NCI-H1417 treated with DMSO at 0.1 percent for 48 hours (cell line): ENCODE measurements around the gene ACYP1.

ENCODE experiments used
- DNase-seq: peaks from one replicate; lab custom pipeline; 2025; lab: John Stamatoyannopoulos, UW

The ACYP1 gene

DNA sequence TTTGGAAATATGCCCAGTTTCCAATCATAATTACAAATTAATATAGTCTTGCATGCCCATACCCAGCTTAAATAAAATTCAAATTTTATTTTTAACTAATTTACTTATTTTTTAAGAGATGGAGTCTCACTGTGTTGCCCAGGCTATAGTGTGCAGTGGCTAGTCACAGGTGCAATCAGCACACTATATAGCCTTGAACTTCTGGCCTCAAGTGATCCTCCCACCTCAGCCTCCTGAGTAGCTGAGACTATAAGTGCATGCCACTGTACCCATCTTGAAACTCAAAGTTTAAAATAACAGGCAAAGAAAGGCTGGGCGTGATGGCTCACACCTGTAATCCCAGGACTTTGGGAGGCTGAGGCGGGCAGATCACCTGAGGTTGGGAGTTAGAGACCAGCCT lies 22.9 kb downstream of the ACYP1 start:
- DNase-seq = no peak

DNA sequence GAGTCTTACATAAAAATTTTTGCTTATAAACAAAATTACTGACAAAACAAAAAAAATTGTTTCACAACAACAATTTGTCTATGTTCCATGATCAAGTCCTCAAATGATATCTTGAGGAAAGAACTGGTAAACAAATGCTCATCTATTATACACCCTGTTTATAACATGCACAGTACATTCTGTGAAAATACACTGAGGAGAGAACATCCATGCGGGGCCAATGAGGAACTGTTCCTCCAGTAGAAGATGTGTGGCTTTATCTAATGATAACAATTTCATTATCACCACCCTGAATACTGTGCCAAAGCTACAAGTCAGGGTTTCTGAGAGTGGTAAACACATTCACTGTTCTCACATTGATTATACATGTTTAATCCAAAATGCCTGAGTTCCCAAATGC lies 23.3 kb downstream of the ACYP1 start:
- DNase-seq = no peak

DNA sequence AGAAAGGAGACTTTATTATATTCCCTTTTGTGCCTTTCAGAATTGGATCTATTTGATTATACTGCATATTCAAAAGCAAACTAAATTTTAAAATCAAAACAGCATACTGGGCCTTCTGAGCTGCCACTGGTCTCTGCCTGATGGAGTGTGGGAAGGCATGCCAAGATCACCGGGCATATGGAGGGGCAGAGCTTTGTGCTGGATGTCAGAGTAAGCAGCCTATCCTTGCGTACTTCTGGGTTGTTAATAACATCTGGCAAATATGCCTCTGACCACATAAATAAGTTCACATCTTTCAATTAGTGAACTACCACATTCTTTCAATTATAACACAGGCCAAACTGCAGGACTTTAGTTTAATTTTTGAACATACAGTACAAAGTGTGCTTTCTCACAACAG lies 30.9 kb downstream of the ACYP1 start:
- no peak for DNase-seq

DNA sequence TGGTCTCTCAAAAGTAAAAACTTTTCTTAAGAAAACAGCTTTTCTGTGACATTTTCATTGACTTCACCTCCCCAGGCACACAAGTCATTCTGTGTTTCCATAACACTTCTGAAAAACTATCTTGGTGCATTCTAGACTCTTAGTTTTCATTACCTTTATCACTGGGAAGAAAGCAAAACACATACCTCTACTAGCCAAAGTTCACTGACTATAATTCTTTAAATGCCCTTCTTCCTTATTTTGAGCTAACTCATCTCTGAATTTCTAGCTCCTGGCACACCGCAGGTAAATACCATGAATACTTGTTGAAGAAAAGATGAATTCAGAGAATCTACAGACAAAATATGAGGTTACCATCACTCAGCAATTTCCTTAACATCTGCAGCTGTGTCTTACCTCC lies 33.7 kb downstream of the ACYP1 start:
- no peak for DNase-seq

DNA sequence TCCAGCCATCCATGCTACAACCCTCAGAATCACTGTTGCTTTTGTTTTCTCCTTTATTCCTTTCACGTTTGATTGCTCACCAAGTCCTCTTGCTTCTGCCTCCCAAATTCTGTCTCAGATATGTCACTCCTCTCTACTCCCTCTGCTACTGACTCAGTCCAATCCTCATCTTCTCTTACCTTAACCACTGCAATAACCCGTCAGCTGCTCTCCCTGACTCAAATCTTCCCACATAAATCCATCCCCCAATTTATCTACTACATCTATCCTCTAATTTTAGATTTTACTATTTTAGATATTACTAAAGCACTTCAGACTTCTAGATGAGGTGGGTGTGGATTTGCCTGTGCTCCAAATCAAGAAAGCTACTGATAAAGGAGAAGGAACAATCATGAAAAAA lies 37.9 kb downstream of the ACYP1 start:
- no peak for DNase-seq

GRCh38 chr14:75025082-75025481 lies 38.7 kb downstream of the ACYP1 start:
- no peak for DNase-seq

DNA sequence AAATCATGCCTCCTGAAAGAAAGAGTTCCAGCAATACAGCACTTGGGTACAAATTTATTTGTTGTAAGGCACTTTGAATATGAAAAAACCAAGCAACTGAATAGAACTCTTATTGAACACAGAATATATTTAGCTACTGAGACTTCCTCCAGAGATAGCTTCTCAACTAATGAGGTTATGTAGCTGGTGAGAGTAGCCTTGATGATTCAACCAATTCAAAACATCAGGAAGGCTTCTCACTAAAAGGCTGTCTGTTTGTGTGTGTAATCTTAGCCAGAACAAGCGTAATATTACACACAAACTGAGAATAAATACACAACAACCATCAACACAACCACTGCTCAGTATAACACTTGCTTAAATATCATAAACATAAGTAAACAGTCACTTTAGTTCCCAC lies 40.7 kb downstream of the ACYP1 start:
- no peak for DNase-seq

- no peak for DNase-seq
Observed at GRCh38 chr14:75022655-75023054, 41.2 kb downstream of the ACYP1 start.

GRCh38 chr14:75018694-75019093 lies 45.1 kb downstream of the ACYP1 start:
- no peak for DNase-seq

- DNase-seq = no peak
Observed at GRCh38 chr14:75016815-75017214, 47.0 kb downstream of the ACYP1 start.

GRCh38 chr14:75015496-75015895 lies 48.3 kb downstream of the ACYP1 start:
- no peak for DNase-seq

- DNase-seq = no peak
Observed at GRCh38 chr14:75013290-75013689, 50.5 kb downstream of the ACYP1 start.

DNA sequence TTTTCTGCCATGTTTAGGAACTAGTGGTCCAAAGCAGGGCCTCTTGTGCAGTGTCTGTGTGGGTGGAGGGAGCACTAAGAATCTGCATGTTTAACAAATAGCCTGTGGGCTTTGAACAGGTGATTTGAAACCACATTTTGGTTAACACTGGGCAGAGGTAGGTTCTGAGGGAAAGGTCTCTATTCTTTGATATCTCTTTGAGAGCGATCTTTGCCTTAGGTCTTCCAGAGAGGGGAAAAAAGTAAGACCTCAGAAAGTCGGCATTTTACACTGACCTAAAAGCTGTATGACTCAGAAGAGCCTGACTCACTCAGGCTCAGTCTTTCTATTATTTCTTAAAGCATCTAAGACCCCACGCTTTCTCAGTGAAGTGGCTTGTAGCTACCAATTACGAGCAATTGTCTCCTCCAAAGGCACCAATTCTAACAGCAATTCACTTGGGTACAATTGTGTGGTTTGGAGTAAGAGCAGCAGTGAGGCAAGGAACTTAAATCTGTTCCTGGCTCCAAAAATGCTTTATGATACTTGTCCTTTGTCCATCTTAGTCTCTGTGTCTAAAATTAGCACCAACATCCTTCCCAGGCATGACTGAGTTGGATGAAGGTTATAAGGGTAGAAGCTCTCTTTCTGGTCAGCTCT lies 52.3 kb downstream of the ACYP1 start:
- no peak for DNase-seq

- DNase-seq = no peak
Observed at GRCh38 chr14:75010472-75011093, 53.2 kb downstream of the ACYP1 start.

- no peak for DNase-seq
Observed at GRCh38 chr14:75009176-75009575, 54.6 kb downstream of the ACYP1 start.

DNA sequence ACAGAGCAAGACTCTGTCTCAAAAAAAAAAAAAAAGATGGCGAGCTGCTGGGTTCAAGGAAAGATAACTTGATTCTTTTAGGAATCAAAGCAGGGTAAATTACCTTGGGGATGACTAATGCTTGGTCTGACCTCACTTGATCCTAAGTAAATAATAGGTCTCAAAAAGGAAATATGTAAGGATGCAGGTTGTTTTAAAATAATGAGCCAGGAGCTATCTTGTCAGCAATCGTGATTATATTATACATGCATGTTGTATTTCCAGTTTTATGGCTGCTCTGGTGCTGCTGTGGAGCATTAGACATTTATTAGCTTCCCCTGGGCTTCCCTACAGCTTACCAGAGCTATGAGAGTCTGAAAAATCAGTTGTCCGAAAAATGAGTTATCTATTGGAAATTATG lies 58.5 kb downstream of the ACYP1 start:
- no peak for DNase-seq

- no peak for DNase-seq
Observed at GRCh38 chr14:75003250-75004027, 60.4 kb downstream of the ACYP1 start.
